Caco-2 (cell line): ENCODE measurements around the gene MAPT. TPM values are rescaled to one million over a fixed set of nuclear protein-coding genes. Genes with fewer than 3 reads are reported as not detected.

Experiments used
- BruUV-seq: library from RNA; stranded (reverse); fragments of 400-500 nt; replicated peaks from 2 replicates; lab custom pipeline; 2021; lab: Mats Ljungman, UMichigan
- CTCF ChIA-PET: fragments of 300-600 bp; sonication (Branson Sonifier 250); formaldehyde crosslinking; loops from one replicate; lab custom pipeline; 2022; ENCODE audit warnings: antibody characterized with exemption; lab: Charles Lee
- POLR2A ChIA-PET: fragments of 300-600 bp; sonication (Branson Sonifier 250); formaldehyde crosslinking; loops from one replicate; lab custom pipeline; 2022; ENCODE audit warnings: antibody characterized with exemption; lab: Charles Lee
- DNase-seq, 2 experiments: peaks; one replicate each; pipeline versions ENCODE4 v3.0.0 to v3.0.0-alpha.2; 2020 to 2022
- H3K27me3 ChIP-seq: replicated peaks from 2 replicates; pipeline ENCODE4 v1.6.0; 2011; ENCODE audit warnings: low read length; ENCODE audit not compliant: control insufficient read depth, insufficient read depth
- H3K36me3 ChIP-seq: 2 replicates; pipeline ENCODE4 v1.5.1; 2011; ENCODE audit warnings: low read length; ENCODE audit not compliant: control insufficient read depth, insufficient read depth
- H3K4me1 ChIP-seq: fragments of 250-450 bp; sonication (Bioruptor Pico); 2 replicates; pipeline ENCODE4 v1.5.1; 2020; ENCODE audit warnings: mild to moderate bottlenecking
- H3K4me3 ChIP-seq: 2 replicates; pipeline ENCODE4 v1.5.1; 2011; ENCODE audit warnings: low read depth, mild to moderate bottlenecking, control low read depth, low read length
- H3K9me3 ChIP-seq: fragments of 250-450 bp; sonication (Bioruptor Pico); 2 replicates; pipeline ENCODE4 v1.5.1; 2020; ENCODE audit warnings: mild to moderate bottlenecking, moderate library complexity
- H3K27ac Mint-ChIP-seq: one replicate; pipeline ENCODE4 v1.8.0; 2022; ENCODE audit warnings: mixed read lengths; ENCODE audit not compliant: unreplicated experiment
- H3K27me3 Mint-ChIP-seq: one replicate; pipeline ENCODE4 v1.8.0; 2022; ENCODE audit warnings: mixed read lengths; ENCODE audit not compliant: insufficient read depth, unreplicated experiment
- H3K36me3 Mint-ChIP-seq: one replicate; pipeline ENCODE4 v1.8.0; 2022; ENCODE audit warnings: mild to moderate bottlenecking, mixed read lengths; ENCODE audit not compliant: insufficient read depth, unreplicated experiment
- H3K4me1 Mint-ChIP-seq: one replicate; pipeline ENCODE4 v1.8.0; 2022; ENCODE audit warnings: low read depth, mixed read lengths; ENCODE audit not compliant: unreplicated experiment
- H3K4me3 Mint-ChIP-seq: one replicate; pipeline ENCODE4 v1.8.0; 2022; ENCODE audit warnings: mild to moderate bottlenecking, moderate library complexity, mixed read lengths; ENCODE audit not compliant: unreplicated experiment
- H3K9me3 Mint-ChIP-seq: one replicate; pipeline ENCODE4 v1.8.0; 2022; ENCODE audit warnings: mixed read lengths; ENCODE audit not compliant: unreplicated experiment
- CTCF ChIP-seq, 2 experiments: fragments of 200-600 bp in 1 of 2; IDR thresholded peaks; 1 replicate in 1 of 2; 2 replicates in 1 of 2; pipeline versions ENCODE4 v1.5.1 to v1.8.0; 2011 to 2022; ENCODE audit warnings: antibody characterized with exemption in 1 of 2, control low read depth in 1 of 2, inconsistent platforms in 1 of 2, low read depth in 1 of 2, low read length in 1 of 2, mild to moderate bottlenecking in 1 of 2, moderate library complexity in 1 of 2; ENCODE audit not compliant: insufficient read depth in 1 of 2, severe bottlenecking in 1 of 2, unreplicated experiment in 1 of 2
- intact Hi-C: fragments of 100-400 bp; cut with micrococcal nuclease; formaldehyde crosslinking; loops from one replicate; pipeline ENCODE4 v1.10.0; 2022; ENCODE audit not compliant: unreplicated experiment
- total RNA-seq: library from RNA; stranded (reverse); gene quantifications from 2 replicates; pipeline ENCODE4 v1.2.3, GENCODE V29; 2022

Gene MAPT
- total RNA-seq, 1 experiment from 2014 or later = 0.95 TPM

GRCh38 chr17:46030752-46031151, 136.4 kb downstream of the MAPT start:
- ChIA-PET POLR2A (no interaction called here), CTCF (no interaction called here)
- no peaks in the 10 kb centered on the region for H3K9me3 ChIP-seq
- Mint-ChIP-seq H3K27me3 (no peaks in the 10 kb centered on the region), H3K9me3 (no peaks in the 10 kb centered on the region), H3K27ac (no peak overlapping the region), H3K4me1 (no peaks in the 10 kb centered on the region), H3K4me3 (no peak overlapping the region), H3K36me3 (peaks cover 92% of the 10 kb centered on the region)
- H3K27me3 ChIP-seq = no peaks in the 10 kb centered on the region
- BruUV-seq = no TSS peak
- no peak for TF ChIP-seq CTCF (IDR thresholded peaks at IDR 0.05; ENCODE audit: insufficient read depth in 1 of 2, low read depth in 1 of 2, low read length in 1 of 2, severe bottlenecking in 1 of 2, unreplicated experiment in 1 of 2)
- no peak for DNase-seq
- no peaks in the 10 kb centered on the region for H3K4me1 ChIP-seq
- intact Hi-C loops = no loop called here
- H3K4me3 ChIP-seq = no peak overlapping the region
- H3K36me3 ChIP-seq = peaks cover 4% of the 10 kb centered on the region

- ChIA-PET POLR2A (no interaction called here), CTCF (no interaction called here)
- Histone ChIP-seq H3K4me3 (no peak overlapping the region), H3K4me1 (no peaks in the 10 kb centered on the region), H3K36me3 (peaks cover 4% of the 10 kb centered on the region), H3K27me3 (no peaks in the 10 kb centered on the region), H3K9me3 (no peaks in the 10 kb centered on the region)
- Mint-ChIP-seq H3K4me1 (no peaks in the 10 kb centered on the region), H3K9me3 (no peaks in the 10 kb centered on the region), H3K27ac (no peak overlapping the region), H3K4me3 (no peak overlapping the region), H3K36me3 (peaks cover 91% of the 10 kb centered on the region), H3K27me3 (no peaks in the 10 kb centered on the region)
- no TSS peak for BruUV-seq
- no peak for DNase-seq
- TF ChIP-seq CTCF (IDR thresholded peaks at IDR 0.05; ENCODE audit: insufficient read depth in 1 of 2, low read depth in 1 of 2, low read length in 1 of 2, severe bottlenecking in 1 of 2, unreplicated experiment in 1 of 2) = no peak
- intact Hi-C loops = no loop called here
Observed at GRCh38 chr17:46031440-46031839, 137.1 kb downstream of the MAPT start.

GRCh38 chr17:46031920-46032319, 137.6 kb downstream of the MAPT start:
- BruUV-seq = no TSS peak
- POLR2A ChIA-PET = no interaction called here
- intact Hi-C loops = no loop called here
- H3K4me1 Mint-ChIP-seq = no peaks in the 10 kb centered on the region
- no peak overlapping the region for H3K4me3 Mint-ChIP-seq
- TF ChIP-seq CTCF (IDR thresholded peaks at IDR 0.05; ENCODE audit: insufficient read depth in 1 of 2, low read depth in 1 of 2, low read length in 1 of 2, severe bottlenecking in 1 of 2, unreplicated experiment in 1 of 2) = no peak
- H3K27ac Mint-ChIP-seq = no peak overlapping the region
- CTCF ChIA-PET = interaction anchor here (1.2 kb wide), 1 partner anchor 13 kb away, joined by 4 read pairs; no protein-coding TSS in a partner anchor
- H3K4me3 ChIP-seq = no peak overlapping the region
- H3K27me3 ChIP-seq = no peaks in the 10 kb centered on the region
- no peaks in the 10 kb centered on the region for H3K9me3 Mint-ChIP-seq
- H3K9me3 ChIP-seq = no peaks in the 10 kb centered on the region
- peaks cover 91% of the 10 kb centered on the region for H3K36me3 Mint-ChIP-seq
- H3K4me1 ChIP-seq = no peaks in the 10 kb centered on the region
- H3K36me3 ChIP-seq = peaks cover 5% of the 10 kb centered on the region
- no peak for DNase-seq
- H3K27me3 Mint-ChIP-seq = no peaks in the 10 kb centered on the region
